Fibroblast of villous mesenchyme (primary cell): ENCODE results near the gene PRTN3. TPM values are rescaled to one million over a fixed set of nuclear protein-coding genes. Genes with fewer than 3 reads are reported as not detected.

Source experiments
- DNase-seq: peaks from one replicate; pipeline ENCODE4 v3.0.0-alpha.2; 2010; ENCODE audit warnings: low read depth
- H3K4me3 ChIP-seq: 2 replicates; pipeline ENCODE4 v1.5.1; 2011; ENCODE audit warnings: low read depth, mild to moderate bottlenecking, low read length
- total RNA-seq: library from RNA; depleted of rRNA; stranded (reverse); fragments of >200 nt; gene quantifications from 2 replicates; pipeline ENCODE4 v1.2.3, GENCODE V29; 2012
- TF ChIP-seq, protein P1 (sequence below): IDR thresholded peaks from 2 replicates; pipeline ENCODE4 v1.5.1; 2012; ENCODE audit warnings: low read depth, mild to moderate bottlenecking, low read length; ENCODE audit not compliant: insufficient read depth

Gene PRTN3
- total RNA-seq, 1 donor, result not detected

DNA sequence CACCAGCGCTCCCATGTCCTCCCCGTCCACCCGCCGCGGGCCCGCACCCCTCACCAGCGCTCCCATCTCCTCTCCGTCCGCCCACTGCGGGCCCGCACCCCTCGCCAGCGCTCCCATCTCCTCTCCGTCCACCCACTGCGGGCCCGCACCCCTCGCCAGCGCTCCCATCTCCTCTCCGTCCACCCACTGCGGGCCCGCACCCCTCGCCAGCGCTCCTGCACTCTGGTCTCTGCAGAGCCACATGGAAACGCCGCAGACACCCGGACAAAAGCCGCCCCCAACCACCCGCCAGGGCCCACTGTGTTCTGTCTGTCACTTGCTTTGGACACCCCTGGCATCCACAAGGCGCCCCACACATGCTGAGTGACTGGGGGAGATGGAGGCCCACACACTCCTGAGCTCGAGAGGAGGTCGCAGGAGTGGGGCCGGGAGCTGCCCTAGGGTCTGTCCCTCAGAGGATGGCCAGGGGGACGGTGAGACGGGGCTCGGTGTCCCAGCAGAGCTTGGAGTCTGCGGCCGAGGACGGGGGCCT is 26.0 kb downstream of the PRTN3 start:
- H3K4me3 ChIP-seq, result no peak overlapping the region
- TF ChIP-seq, protein P1, sequence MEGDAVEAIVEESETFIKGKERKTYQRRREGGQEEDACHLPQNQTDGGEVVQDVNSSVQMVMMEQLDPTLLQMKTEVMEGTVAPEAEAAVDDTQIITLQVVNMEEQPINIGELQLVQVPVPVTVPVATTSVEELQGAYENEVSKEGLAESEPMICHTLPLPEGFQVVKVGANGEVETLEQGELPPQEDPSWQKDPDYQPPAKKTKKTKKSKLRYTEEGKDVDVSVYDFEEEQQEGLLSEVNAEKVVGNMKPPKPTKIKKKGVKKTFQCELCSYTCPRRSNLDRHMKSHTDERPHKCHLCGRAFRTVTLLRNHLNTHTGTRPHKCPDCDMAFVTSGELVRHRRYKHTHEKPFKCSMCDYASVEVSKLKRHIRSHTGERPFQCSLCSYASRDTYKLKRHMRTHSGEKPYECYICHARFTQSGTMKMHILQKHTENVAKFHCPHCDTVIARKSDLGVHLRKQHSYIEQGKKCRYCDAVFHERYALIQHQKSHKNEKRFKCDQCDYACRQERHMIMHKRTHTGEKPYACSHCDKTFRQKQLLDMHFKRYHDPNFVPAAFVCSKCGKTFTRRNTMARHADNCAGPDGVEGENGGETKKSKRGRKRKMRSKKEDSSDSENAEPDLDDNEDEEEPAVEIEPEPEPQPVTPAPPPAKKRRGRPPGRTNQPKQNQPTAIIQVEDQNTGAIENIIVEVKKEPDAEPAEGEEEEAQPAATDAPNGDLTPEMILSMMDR, result no peak
- no peak for DNase-seq

DNA sequence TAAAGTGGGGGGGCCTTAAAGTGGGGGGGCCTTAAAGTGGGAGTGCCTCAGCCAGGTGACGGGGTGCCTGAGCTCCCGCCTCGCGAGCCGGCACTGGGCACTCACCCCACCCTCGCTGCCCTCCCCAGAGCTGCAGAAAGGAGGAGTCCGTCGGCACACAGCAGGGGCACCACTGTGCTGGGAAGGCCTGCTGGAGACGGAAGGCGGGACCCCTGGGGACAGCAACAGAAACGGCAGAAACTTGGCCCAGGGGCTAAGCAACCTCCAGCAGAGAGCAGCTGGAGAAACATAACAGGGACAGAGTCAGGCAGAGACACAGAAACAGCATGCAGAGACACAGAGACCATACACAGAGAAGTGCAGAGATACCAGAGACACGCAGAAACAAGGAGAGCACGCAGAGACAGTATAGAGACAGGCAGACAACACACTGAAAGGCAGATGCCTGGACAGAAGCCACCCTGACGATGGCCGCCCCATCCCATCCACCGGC is 26.5 kb downstream of the PRTN3 start:
- no peak for DNase-seq
- no peak overlapping the region for H3K4me3 ChIP-seq
- TF ChIP-seq, protein P1, result no peak

DNA sequence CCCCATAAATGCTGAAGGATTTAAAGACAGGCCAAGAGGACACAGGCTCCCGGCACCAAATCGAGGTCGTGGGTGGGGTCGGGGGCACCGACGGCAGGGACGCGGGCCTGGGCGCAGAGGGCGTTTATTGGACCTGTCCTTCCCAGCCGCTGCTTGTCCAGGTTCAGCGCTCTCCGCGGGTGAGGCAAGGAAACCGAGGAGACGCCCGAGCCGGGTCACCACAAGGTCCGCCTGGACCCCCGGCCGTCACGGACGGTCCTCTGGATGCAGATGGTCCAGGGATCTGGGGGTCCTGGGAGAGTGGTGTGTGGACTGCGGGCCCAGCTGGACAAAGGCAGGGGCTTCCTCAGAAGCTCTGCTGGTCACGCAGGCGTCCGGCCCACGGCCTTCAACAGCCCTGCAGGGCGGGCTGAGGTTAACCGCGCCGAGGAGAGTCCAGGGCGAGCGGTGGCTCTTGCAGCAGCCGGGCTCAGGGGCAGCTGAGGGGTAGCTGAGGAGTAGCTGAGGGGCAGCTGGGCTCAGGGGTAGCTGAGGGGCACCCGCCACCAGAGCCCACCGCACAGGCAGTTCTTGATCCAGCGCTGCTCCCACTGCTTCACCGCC is 27.2 kb downstream of the PRTN3 start:
- no peak for DNase-seq
- no peak overlapping the region for H3K4me3 ChIP-seq
- TF ChIP-seq, protein P1, result no peak

DNA sequence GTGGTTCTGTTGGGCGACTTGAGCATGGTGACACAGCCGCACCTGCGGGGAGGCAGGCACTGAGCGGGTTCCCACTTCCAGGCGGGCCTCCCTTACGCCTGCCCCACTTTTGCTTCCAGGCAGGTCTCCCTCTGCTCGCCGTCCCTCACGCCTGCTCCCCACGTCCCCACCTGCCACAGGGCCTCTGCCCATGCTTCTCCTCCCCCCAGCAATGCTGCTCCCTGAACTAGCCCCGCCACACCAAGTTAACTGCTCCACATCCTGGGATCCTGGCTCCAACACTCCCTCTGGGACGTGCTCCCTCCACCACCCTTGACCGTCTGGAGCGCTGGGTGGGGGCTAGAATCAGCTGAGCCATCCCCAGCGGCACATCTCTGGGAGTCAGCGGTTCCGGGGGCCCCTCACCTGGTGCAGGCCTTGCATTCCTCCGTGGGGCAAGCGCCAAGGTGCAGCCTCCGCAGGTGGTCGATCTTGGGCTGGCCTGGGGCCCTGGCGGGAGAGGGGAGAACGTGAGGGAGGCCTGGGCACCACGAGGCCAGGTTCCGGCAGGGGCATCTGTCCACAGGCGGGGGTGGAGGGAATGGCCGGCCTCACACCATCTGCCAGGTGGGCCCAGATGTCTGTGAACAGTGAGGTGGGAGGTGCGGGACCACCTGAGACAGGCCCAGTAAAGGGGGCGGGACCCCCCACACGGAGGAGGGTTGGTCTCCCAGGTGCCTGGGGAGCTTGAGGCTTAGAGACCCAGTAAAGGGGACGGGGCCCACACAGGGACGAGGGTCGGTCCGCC is 27.9 kb downstream of the PRTN3 start:
- H3K4me3 ChIP-seq, result no peak overlapping the region
- TF ChIP-seq, protein P1, result no peak
- no peak for DNase-seq

DNA sequence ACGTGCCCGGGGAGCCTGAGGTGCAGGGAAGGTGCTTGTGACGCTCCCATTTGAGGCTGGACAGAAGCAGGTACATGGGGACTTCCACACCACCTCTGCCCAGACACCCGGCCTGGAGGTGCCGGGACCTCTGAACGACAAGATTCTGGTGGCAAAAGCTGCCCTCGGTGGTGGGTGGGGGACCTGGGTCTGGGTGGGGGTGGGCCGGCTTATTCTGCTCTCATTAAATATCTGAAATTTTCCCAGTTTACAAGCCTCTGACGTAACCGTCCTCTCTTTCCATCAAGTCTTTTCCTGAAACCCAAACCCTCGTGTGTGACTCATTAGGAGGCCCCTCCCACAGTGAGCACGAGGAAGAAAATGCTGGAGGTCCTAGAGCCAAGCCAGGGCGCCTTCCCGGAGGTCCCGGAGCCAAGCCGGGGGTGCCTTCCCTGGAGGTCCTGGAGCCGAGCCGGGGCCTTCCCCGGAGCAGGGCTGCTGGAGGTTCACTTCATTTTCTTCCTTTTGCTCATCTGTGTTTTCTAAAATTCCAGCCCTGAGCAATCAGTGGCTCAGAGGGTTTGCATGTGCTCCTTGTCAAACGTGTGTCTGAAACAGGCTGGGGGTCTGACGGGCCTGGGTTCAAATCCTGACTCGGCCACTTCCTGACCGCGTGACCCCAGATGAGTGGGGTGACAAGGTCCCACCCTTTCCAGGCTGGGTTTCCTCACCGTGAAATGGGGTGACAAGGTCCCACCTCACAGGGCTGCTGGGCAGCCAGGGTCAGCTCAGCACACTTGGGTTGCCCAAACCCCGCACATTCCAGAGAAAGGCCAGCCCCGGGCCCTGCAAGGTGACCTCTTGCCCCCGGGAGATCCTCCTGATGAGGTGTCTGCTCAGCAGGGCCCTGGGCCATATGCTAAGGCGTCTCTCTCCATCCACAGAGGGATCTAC is 28.7 kb downstream of the PRTN3 start:
- H3K4me3 ChIP-seq, result no peak overlapping the region
- DNase-seq, result peak; percentile 97
- TF ChIP-seq, protein P1, result no peak

DNA sequence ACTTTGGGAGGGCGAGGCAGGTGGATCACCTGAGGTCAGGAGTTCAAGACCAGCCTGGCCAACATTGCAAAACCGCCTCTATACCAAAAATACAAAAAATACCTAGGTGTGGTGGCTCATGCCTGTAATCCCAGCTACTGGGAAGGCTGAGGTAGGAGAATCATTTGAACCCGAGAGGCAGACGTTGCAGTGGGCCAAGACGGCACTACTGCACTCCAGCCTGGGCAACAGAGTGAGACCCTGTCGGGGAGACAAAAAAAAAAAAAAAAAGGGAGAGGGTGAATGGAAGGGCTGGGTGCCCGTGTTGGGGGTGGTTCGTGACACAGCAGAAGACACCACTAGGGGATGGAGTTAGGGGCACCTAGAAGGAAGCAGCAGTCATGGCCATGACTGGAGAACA is 29.5 kb downstream of the PRTN3 start:
- no peak for DNase-seq
- no peak overlapping the region for H3K4me3 ChIP-seq
- TF ChIP-seq, protein P1, result no peak
